GM10847 (cell line): ENCODE data around the gene CLCNKA.

Experiments
- POLR2A ChIP-seq: IDR thresholded peaks from 2 replicates; pipeline ENCODE4 v1.6.1; 2011; ENCODE audit not compliant: insufficient read length; ENCODE audit errors: extremely low read depth

The CLCNKA gene

DNA sequence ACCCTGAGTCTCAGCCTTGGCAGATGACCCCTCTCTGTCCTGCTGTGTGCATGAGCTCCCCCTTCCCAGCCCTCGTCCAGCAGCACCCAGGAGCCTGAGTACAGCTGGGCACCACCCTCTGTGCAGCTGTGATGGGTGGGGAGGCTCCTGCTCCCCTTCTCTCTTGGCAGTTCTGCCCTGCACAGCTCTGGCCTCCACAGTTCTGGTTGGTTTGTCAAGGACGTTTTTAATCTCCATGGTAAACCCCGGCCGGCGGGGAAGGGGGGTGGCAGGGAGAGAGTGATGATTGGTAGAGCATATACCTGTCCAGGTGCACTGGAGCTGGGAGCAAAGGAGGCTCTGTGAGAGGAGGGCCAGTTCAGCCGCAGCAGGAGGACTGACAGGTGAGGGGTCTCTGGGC lies at the start of gene CLCNKA:
Gene CLCNKA, plus strand, starts transcription at position 356 of the 400 bp plus-strand sequence. CDS start 584 bp downstream, outside the sequence.
- no peak for TF ChIP-seq POLR2A

DNA sequence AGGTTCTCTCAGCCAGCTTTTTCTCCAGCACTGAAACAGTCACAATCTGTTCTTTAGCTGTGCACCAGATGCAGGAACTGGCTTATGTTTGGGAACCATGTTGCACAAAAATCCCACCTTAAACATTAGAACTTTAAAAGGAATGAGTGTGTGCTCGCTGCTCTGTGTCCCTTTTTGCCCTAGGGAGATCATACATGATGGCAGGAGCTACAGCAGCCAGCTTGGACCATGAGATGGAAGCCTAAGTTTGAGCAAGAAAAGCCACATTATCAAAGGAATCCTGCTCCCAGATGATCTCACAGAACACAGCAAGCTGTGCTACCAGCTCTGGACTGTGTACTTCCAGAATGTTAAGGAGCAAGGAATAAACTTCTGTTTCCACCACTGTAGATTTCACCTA lies 49.4 kb upstream of the CLCNKA start:
- no peak for TF ChIP-seq POLR2A

- TF ChIP-seq POLR2A: no peak
Observed at GRCh38 chr1:15973772-15974171, 48.1 kb upstream of the CLCNKA start.

- TF ChIP-seq POLR2A: no peak
Observed at GRCh38 chr1:15974855-15975254, 47.0 kb upstream of the CLCNKA start.

DNA sequence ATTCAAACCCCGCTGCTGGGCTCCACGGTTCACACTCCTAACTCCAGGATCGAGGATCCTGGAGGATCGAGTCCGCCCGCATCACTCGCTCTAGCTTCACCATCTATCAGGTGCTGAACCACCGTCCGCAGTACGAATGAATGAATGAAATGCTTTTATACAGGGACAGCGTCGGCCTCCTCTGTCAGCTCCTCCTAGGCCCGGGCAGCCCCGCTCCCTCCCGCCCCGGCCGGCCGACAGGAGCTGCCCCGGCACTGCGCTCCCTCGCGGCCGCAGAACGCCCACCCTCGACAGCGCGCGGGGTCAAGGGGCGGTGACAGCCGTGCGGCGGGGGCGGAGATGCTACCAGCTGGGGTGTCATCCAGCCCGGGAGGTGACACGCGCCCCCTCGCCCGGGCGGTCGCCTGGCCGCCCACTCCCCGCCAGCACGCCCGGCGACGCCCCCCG lies 46.5 kb upstream of the CLCNKA start:
- peak; percentile 8 for TF ChIP-seq POLR2A

DNA sequence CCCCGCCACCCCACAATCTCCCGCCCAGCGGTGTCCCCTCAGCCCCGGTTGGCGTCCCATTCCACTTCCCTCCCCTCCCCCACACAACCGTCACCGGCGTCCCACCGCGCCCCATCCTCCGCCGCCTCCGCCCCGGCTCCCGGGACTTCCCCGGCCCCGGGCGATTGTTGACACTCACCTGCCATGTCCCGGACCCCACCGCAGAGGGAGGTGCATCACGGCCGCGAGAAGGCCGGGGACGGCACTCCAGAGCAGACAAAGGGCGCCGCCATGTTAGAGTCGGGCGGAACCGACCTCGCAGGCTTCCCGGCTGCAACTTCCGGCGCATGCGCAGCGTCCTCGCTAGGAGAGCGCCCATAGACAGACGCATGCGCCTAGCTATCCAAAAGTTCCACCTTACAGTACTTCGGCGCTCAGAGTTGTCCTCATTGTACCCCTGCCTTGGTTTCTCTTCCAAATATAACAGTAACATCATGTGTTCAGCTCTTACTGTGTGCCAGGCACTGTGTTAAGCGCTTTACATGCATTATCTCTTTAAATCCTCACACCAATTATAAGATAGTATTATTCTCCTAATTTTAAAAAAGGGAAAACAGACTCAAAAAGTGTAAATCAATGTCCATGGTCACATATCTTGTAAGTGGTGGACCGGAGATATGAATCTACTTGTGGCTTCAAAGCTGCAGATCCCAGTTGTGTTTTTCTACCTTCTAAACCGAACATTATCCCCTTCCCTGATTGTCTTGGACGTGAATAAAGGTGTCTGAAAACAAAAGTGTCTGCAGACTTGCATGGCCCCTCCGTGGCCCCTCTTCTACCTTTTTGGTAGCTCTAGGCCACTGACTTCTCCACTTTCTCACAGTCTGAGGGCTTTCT lies 45.8 kb upstream of the CLCNKA start, which contains the start of gene ZBTB17:
Gene ZBTB17, minus strand, starts transcription at position 297 of the 876 bp plus-strand sequence. CDS start 27,606 bp downstream, outside the sequence.
- TF ChIP-seq POLR2A: peak; percentile 42

DNA sequence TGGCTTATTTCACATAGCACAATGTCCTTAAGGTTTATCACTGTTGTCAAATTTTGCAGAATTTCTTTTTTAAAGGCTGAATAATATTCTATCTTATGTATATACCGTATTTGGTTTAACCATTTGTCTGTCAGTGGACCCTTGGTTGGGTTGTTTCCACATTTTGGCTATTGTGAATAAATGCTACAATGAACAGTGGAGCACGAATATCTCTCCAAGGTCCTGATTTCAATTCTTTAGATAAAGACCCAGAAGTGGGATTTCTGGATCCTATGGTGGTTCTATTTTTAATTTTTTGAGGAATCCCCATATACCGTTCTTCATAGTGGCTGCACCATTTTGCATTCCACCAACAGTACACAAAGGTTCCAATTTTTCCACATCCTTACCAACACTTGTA lies 40.2 kb upstream of the CLCNKA start:
- no peak for TF ChIP-seq POLR2A

GRCh38 chr1:15983275-15983674 lies 38.6 kb upstream of the CLCNKA start:
- TF ChIP-seq POLR2A: no peak

DNA sequence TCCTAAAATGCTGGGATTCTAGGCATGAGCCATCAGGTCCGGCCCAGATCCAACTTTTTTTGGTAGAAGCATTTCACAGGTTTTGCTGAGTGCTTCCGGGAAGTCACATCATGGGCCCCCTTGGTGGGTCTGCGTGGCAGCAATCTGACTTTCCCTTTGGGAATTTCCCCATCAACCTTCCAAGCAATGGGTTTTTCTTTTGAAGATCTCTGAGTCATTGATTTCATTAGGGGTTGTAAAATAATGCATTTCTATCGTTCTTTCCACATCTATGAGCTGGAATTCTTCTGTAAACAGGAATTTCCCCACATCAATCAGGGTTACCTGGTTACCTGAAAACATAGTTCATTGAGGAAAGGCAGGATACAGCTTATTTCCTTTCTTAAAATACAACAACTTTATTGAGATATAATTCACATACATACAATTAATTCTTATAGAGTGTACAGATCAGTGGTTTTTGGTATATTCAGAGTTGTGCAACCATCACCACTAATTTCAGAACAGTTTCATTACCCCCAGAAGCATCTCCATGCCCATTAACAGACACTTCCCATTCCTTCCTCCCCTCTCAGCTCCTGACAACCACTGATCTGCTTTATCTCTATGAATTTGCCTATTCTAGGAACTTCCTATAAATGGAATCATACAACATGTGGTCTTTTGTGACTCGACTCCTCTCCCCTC lies 36.1 kb upstream of the CLCNKA start:
- no peak for TF ChIP-seq POLR2A

GRCh38 chr1:15988856-15989736 lies 32.7 kb upstream of the CLCNKA start:
- TF ChIP-seq POLR2A: no peak

- TF ChIP-seq POLR2A: no peak
Observed at GRCh38 chr1:15989776-15990175, 32.1 kb upstream of the CLCNKA start.

DNA sequence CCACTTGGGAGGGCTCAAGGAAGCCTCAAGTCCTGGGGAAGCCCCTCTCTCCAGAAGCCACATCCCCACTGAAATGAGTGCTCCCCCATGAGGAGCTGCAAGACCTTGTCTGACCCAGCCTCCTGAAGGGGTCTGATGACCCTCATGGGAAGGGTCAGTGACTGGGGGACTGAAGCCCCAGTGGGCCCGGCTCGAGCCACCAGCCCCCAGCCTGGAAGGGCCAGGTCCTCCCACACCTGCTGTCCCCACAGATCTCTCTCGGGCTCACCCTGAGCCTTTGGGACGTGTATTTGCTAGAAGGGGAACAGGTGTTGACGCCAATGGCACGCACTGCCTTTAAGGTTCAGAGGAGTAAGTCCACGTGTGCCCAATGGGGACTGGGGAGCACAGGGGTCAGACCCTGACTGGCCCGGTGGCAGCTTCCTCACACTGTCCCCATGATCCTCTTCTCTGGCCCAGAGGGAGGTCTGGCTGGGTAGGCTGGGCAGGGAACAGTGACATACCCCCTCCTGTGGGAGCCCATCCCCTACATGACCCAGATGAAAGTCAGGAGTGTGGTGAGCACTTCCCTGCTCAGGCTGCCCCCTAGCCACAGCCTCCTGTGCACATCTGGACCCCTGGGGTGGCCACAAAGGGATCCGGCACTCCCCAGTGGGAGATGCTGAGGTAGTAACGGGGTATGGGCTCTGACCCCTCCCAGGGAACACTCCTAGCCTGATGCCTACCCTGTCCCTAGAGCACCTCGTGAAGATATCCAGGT lies 30.2 kb upstream of the CLCNKA start:
- no peak for TF ChIP-seq POLR2A

- TF ChIP-seq POLR2A: no peak
Observed at GRCh38 chr1:15992187-15992553, 29.7 kb upstream of the CLCNKA start.
